GM19452 (cell line): ENCODE results near the gene HIVEP3.
"Not testable (repeated sequence)": the region's sequence is repeated elsewhere in the genome, so short reads cannot be mapped to it uniquely, and the experiment has no call there.

Experiments
- ATAC-seq: cut with Tn5 transposase; IDR thresholded peaks from one replicate; pipeline ENCODE4 v1.9.1; 2021; ENCODE audit not compliant: unreplicated experiment

The HIVEP3 gene

GRCh38 chr1:41924911-41925310 lies 6.2 kb upstream of the HIVEP3 start:
- no peak for ATAC-seq

- ATAC-seq: not testable (repeated sequence)
Measured at GRCh38 chr1:41921271-41921670, 2.5 kb upstream of the HIVEP3 start.

- no peak for ATAC-seq
Measured at GRCh38 chr1:41920658-41921057, 1.9 kb upstream of the HIVEP3 start.

- ATAC-seq: peak; percentile 89
Measured at GRCh38 chr1:41919764-41920397, 1.2 kb upstream of the HIVEP3 start.

GRCh38 chr1:41919131-41919530 lies 409 bp upstream of the HIVEP3 start:
- ATAC-seq: no peak

GRCh38 chr1:41917835-41918449 lies 780 bp downstream of the HIVEP3 start:
- no peak for ATAC-seq

- ATAC-seq: no peak
Measured at GRCh38 chr1:41917076-41917475, 1.6 kb downstream of the HIVEP3 start.

- ATAC-seq: no peak
Measured at GRCh38 chr1:41915786-41916571, 2.7 kb downstream of the HIVEP3 start.

GRCh38 chr1:41914516-41914915 lies 4.2 kb downstream of the HIVEP3 start:
- ATAC-seq: no peak

- ATAC-seq: no peak
Measured at GRCh38 chr1:41913014-41913413, 5.7 kb downstream of the HIVEP3 start.

- no peak for ATAC-seq
Measured at GRCh38 chr1:41908288-41908895, 10.3 kb downstream of the HIVEP3 start.

GRCh38 chr1:41907446-41907845 lies 11.3 kb downstream of the HIVEP3 start:
- ATAC-seq: no peak

GRCh38 chr1:41906943-41907342 lies 11.8 kb downstream of the HIVEP3 start:
- no peak for ATAC-seq

GRCh38 chr1:41905093-41905675 lies 13.5 kb downstream of the HIVEP3 start:
- no peak for ATAC-seq

- ATAC-seq: no peak
Measured at GRCh38 chr1:41902664-41903063, 16.1 kb downstream of the HIVEP3 start.

GRCh38 chr1:41902159-41902577 lies 16.6 kb downstream of the HIVEP3 start:
- no peak for ATAC-seq

GRCh38 chr1:41901551-41901950 lies 17.2 kb downstream of the HIVEP3 start:
- ATAC-seq: no peak

GRCh38 chr1:41900603-41901444 lies 17.9 kb downstream of the HIVEP3 start:
- ATAC-seq: no peak

- ATAC-seq: no peak
Measured at GRCh38 chr1:41898191-41898713, 20.5 kb downstream of the HIVEP3 start.

GRCh38 chr1:41895552-41895951 lies 23.2 kb downstream of the HIVEP3 start:
- no peak for ATAC-seq
